K562 (cell line): Measurements from ENCODE around the gene CARM1. TPM values are rescaled to one million over a fixed set of nuclear protein-coding genes. Genes with fewer than 3 reads are reported as not detected.

Source experiments
- ZHX1 ChIP-seq: fragments of 150-350 bp; conservative IDR thresholded peaks from 2 replicates; pipeline ENCODE4 v1.6.1; 2014; ENCODE audit warnings: low read length
- polyA plus RNA-seq, 8 experiments: library from polyadenylated mRNA; depleted of rRNA in 4 of 8; stranded (reverse) in 5 of 8; unstranded in 3 of 8; fragments of >200 nt; fragmentation: Nextera tagmentation in 2 of 8; fragmentation: Illumina TruSeq in 1 of 8; extraction: Ambion mirVana in 2 of 8; extraction: Trizol in 1 of 8; gene quantifications; 2 replicates each; pipeline versions ENCODE4 v1.2.1 to v1.2.3, GENCODE V29; 2011 to 2014; ENCODE audit warnings: inconsistent platforms in 1 of 8, missing spikeins in 1 of 8
- total RNA-seq, 7 experiments: library from RNA; depleted of rRNA in 6 of 7; stranded (reverse); fragments of >200 nt in 6 of 7; fragmentation: Illumina TruSeq in 2 of 7; extraction: Trizol in 2 of 7; gene quantifications; 2 replicates each; pipeline versions ENCODE4 v1.2.1 to v1.2.3, GENCODE V29; 2011 to 2021; ENCODE audit warnings: low replicate concordance in 1 of 7
- TF ChIP-seq, protein P1 (sequence below): fragments of 250-450 bp; sonication (Bioruptor Pico); IDR thresholded peaks from 2 replicates; pipeline ENCODE4 v1.8.0; 2021; ENCODE audit warnings: borderline replicate concordance, mild to moderate bottlenecking, moderate library complexity; ENCODE audit not compliant: poor library complexity, severe bottlenecking
- TF ChIP-seq, protein P2 (sequence below), 2 experiments: IDR thresholded peaks; 2 replicates each; pipeline ENCODE4 v1.6.1; 2012; ENCODE audit warnings: improper control_type of control experiment in 2 of 2, low read depth in 2 of 2, low read length in 2 of 2, borderline replicate concordance in 1 of 2
- TF ChIP-seq, protein P3 (sequence below): fragments of 450-650 bp; IDR thresholded peaks from 2 replicates; pipeline ENCODE4 v1.6.1; 2016; ENCODE audit warnings: mild to moderate bottlenecking

Gene CARM1
- total and polyA plus RNA-seq, 9 of the 15 experiments (the other 6 are each of a cell fraction or from before 2014, with no cell fraction given): 0.36 to 86.0 (median 29.7) TPM

DNA sequence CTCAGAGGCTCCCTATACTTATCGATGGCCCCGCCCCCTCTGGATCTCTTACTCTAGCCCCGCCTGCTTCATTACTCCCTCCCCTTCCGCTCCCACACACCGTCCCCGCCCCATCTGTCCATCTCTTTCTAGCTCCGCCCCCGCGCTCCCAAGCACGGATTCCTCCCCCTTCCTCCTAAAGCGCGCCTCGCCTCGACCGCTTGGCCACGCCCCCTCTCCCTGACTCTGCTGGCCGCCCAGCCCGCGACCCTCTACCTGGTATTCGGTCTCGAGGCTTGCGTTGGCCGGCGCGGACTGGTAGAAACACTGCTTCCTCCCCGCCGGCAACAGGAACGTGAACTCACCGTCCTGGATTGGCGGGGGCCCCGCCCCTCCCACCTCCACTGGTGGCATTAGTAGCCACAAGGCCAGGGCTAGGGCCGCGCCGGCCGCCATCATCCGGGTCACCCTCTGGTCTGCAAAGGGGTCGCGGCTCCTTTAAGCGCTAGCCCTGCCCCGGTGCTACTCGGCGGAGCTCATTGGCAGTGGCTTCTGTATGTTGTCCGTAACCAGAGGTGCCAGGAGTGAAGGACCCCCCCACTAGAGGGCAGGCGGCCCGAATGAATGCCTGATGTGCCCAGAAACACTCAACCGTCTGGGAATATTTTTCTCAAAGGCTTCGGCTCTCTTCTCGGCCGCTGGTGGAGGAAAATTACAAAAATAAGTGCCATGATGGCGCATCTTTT lies 35.4 kb upstream of the CARM1 start, which contains the start of gene TMED1 (continued):
- TF ChIP-seq, protein P1, sequence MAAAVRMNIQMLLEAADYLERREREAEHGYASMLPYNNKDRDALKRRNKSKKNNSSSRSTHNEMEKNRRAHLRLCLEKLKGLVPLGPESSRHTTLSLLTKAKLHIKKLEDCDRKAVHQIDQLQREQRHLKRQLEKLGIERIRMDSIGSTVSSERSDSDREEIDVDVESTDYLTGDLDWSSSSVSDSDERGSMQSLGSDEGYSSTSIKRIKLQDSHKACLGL (CRISPR knock-in tag): no peak
- no peak for TF ChIP-seq ZHX1
- TF ChIP-seq, protein P2, sequence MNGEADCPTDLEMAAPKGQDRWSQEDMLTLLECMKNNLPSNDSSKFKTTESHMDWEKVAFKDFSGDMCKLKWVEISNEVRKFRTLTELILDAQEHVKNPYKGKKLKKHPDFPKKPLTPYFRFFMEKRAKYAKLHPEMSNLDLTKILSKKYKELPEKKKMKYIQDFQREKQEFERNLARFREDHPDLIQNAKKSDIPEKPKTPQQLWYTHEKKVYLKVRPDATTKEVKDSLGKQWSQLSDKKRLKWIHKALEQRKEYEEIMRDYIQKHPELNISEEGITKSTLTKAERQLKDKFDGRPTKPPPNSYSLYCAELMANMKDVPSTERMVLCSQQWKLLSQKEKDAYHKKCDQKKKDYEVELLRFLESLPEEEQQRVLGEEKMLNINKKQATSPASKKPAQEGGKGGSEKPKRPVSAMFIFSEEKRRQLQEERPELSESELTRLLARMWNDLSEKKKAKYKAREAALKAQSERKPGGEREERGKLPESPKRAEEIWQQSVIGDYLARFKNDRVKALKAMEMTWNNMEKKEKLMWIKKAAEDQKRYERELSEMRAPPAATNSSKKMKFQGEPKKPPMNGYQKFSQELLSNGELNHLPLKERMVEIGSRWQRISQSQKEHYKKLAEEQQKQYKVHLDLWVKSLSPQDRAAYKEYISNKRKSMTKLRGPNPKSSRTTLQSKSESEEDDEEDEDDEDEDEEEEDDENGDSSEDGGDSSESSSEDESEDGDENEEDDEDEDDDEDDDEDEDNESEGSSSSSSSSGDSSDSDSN (IDR thresholded peaks at IDR 0.05; ENCODE audit: borderline replicate concordance in 1 of 2, low read depth in 2 of 2, low read length in 2 of 2): 0 out of 4 replicates have a peak, but pooled peaks of 1 of the 2 experiments have one; percentile 55
- TF ChIP-seq, protein P3, sequence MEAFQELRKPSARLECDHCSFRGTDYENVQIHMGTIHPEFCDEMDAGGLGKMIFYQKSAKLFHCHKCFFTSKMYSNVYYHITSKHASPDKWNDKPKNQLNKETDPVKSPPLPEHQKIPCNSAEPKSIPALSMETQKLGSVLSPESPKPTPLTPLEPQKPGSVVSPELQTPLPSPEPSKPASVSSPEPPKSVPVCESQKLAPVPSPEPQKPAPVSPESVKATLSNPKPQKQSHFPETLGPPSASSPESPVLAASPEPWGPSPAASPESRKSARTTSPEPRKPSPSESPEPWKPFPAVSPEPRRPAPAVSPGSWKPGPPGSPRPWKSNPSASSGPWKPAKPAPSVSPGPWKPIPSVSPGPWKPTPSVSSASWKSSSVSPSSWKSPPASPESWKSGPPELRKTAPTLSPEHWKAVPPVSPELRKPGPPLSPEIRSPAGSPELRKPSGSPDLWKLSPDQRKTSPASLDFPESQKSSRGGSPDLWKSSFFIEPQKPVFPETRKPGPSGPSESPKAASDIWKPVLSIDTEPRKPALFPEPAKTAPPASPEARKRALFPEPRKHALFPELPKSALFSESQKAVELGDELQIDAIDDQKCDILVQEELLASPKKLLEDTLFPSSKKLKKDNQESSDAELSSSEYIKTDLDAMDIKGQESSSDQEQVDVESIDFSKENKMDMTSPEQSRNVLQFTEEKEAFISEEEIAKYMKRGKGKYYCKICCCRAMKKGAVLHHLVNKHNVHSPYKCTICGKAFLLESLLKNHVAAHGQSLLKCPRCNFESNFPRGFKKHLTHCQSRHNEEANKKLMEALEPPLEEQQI: no peak
